ENCODE data around the gene TSGA10IP. TPM values are rescaled to one million over a fixed set of nuclear protein-coding genes. Genes with fewer than 3 reads are reported as not detected.
A peak's percentile ranks its signal among the peaks of the same experiment; 100 is the strongest.

TSGA10IP gene
- total RNA-seq, 4 donors from 2014 or later = not detected

DNA sequence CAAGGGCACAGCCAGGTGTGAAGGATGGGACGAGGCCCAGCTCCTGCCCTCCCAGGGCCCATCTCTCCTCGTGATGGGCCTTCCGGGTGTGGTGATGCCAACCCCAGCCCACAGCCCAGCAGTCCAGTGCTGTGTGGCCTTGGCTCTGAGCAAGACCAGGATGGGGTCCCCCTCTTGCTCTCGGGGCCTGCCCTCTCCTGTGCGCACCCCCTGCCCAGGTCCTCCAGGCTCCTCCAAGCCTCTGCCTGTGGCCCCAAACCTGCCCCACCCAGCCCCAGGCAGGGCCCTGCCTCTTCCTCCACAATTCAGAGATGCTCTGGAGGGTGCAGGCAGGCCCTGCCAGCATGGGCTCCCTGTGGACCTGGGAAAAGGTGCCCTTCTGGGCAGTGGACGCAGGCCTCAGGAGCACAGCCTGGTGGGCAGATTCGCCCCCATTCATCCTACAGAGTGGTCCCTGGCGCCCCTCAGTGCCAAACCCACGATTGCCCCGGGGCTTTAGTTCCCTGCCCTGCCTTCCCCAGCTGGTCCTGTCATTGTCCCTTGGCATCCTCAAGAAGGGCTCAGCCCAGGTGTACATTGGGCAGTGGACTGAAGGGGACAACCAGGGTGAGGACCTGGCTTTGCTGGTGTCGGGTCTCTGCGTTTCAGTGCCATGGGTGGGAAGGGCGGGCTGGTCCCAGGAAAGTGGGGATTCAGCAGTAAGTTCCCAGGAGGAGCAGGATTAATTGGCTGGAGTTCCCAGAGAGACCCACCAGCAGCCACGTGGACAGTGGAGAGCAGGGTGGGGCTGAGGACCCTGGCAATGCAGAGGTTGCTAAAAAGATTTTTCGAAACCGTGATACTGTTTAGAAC, 36.9 kb downstream of the TSGA10IP start:
- DNase-seq (ENCODE audit: low spot score in 2 of 2) = no peak
- WGBS, 2 donors = 68 to 72% methylated on average over 14 to 16 of the region's 16 CpGs
- no peak for TF ChIP-seq POLR2A (IDR thresholded peaks at IDR 0.05)
- TF ChIP-seq, protein P1, sequence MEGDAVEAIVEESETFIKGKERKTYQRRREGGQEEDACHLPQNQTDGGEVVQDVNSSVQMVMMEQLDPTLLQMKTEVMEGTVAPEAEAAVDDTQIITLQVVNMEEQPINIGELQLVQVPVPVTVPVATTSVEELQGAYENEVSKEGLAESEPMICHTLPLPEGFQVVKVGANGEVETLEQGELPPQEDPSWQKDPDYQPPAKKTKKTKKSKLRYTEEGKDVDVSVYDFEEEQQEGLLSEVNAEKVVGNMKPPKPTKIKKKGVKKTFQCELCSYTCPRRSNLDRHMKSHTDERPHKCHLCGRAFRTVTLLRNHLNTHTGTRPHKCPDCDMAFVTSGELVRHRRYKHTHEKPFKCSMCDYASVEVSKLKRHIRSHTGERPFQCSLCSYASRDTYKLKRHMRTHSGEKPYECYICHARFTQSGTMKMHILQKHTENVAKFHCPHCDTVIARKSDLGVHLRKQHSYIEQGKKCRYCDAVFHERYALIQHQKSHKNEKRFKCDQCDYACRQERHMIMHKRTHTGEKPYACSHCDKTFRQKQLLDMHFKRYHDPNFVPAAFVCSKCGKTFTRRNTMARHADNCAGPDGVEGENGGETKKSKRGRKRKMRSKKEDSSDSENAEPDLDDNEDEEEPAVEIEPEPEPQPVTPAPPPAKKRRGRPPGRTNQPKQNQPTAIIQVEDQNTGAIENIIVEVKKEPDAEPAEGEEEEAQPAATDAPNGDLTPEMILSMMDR (IDR thresholded peaks at IDR 0.05) = no peak
- no peak overlapping the region for H3K4me3 ChIP-seq (ENCODE audit: low read depth, poor library complexity, severe bottlenecking)
- intact Hi-C loops (cut with DNase I; ENCODE audit: low total_unique reads) = loop anchor here (10.0 kb wide), 1 partner anchor 277 kb away; no protein-coding TSS in a partner anchor

DNA sequence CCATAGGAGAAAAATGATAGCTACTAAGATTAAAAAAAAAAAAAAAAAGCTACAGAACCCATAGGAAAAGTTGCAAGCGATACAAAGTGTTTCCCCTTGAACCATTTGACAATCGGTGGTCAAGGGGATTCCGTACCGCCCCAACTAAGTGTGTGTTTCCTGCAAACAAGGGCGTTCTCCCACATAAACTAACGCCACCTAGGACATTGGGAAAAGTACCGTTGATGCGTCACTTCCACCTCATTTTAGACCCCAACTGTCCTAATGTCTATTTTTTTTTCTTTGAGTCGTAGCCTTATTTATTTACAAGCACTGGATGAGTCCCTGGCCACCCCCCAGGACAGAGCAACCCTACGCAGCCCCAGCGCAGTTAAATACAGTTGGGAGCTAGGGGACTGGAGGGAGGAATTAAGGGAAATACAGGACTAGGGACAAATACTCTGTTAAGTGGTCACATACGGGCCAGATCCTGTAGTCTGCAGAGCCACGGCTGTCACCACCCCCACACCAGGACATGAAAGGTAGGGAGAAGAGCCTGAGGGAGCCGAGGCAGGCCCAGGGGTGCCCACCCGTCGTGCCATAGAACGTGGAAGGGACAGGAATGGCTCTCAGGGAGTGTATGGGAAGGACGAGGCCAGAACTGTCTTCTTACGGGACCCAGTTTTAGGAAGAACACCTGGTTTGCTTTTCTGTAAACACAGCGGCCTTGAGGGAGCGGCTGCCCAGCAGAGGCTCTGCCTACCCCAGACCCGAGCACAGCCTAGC, 37.7 kb downstream of the TSGA10IP start:
- DNase-seq (ENCODE audit: low spot score in 2 of 2) = no peak
- H3K4me3 ChIP-seq (ENCODE audit: low read depth, poor library complexity, severe bottlenecking) = no peak overlapping the region
- WGBS, 2 donors = 73 to 77% methylated on average over 22 of the region's 22 CpGs
- intact Hi-C loops (cut with DNase I; ENCODE audit: low total_unique reads) = loop anchor here (10.0 kb wide), 1 partner anchor 278 kb away; no protein-coding TSS in a partner anchor
- TF ChIP-seq, protein P1 (IDR thresholded peaks at IDR 0.05) = no peak
- TF ChIP-seq POLR2A (IDR thresholded peaks at IDR 0.05) = no peak

DNA sequence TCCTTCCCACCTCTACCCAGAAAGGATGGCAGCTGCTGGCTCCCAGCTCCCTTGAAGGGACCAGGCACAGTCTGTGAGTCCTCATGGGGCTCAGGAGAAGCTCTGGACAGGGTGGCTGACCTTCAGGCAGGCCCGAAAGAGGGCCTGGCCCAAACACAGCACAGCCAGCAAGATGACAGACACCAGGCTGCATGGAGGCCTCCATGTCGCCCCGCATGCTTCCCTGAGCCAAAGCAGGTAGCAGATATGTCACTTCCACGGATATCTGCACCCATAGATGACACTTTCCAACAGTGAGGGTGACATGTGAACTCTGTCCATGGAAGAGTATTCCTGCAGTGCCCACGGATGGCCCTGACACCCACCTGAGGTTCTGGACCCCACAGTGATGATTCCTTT, 38.3 kb downstream of the TSGA10IP start:
- no peak for TF ChIP-seq POLR2A (IDR thresholded peaks at IDR 0.05)
- TF ChIP-seq, protein P1 (IDR thresholded peaks at IDR 0.05) = no peak
- DNase-seq (ENCODE audit: low spot score in 2 of 2) = no peak
- intact Hi-C loops (cut with DNase I; ENCODE audit: low total_unique reads) = loop anchor here (10.0 kb wide), 1 partner anchor 279 kb away; no protein-coding TSS in a partner anchor
- no peak overlapping the region for H3K4me3 ChIP-seq (ENCODE audit: low read depth, poor library complexity, severe bottlenecking)
- 80 to 87% methylated on average over 3 to 5 of the region's 5 CpGs for WGBS, 2 donors

DNA sequence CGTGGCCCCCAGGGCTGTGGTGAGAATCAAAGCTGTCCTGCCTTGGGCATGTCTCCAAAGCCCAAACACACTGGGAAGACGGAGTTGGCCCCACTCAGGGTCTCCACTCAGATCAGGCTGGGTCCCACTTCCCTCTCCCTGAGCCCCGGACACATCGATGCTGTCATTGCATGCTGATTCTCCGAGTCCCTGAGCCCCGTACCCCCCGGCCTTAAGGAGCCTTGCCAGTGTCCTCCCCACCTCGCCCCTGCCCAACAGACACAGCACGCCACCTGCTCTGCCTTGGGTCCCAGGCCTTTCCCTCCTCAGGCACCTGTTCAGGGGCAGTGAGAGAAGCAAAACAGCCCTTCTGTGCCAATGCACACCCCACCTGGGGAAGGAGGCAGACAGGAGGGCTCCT, 42.1 kb downstream of the TSGA10IP start:
- WGBS, 2 donors = 70 to 79% methylated on average over 9 of the region's 9 CpGs
- no peak overlapping the region for H3K4me3 ChIP-seq (ENCODE audit: low read depth, poor library complexity, severe bottlenecking)
- intact Hi-C loops (cut with DNase I; ENCODE audit: low total_unique reads) = loop anchor here (5.0 to 10.0 kb wide), 2 partner anchors 105 to 283 kb away; no protein-coding TSS in a partner anchor
- TF ChIP-seq POLR2A (IDR thresholded peaks at IDR 0.05) = no peak
- TF ChIP-seq, protein P1 (IDR thresholded peaks at IDR 0.05) = no peak
- no peak for DNase-seq (ENCODE audit: low spot score in 2 of 2)

DNA sequence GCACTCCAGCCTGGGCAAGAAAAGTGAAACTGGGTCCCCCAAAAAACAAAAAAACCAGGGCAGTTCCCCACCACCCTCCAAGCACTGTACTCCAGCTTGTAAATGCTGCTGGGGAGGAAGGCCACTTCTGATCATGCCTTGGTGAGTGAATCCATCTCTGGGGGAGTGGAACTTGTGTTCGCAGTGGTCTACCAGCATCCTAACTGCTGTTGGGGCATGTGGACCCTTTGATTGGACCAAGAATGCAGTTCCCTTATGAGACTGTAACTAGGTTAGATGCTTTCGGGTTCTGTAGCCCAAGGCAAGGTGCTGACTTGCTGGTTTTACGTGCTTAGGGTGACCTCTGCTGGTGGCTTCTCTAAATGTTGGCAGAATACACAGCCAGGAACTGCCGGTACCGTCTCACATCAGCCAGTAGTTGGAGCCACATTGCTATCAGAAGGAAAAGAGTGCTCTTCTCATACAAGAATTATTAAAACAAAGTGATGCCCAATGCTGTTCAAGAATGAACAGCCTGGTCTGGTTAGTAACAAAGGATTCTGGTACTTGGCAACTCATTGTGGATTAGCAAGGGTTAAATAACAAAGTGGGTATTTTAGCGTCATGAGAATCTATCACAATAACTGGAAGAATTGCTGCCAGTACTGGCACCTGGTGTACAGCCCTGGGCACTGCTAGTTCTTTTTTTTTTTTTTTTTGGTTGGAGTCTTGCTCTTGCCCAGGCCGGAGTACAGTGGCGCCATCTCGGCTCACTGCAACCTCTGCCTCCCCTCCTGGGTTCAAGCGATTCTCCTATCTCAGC, 43.7 kb downstream of the TSGA10IP start:
- intact Hi-C loops (cut with DNase I; ENCODE audit: low total_unique reads) = loop anchor here (5.0 to 10.0 kb wide), 2 partner anchors 107 to 284 kb away; no protein-coding TSS in a partner anchor
- WGBS, 2 donors = 20% methylated on average over 10 of the region's 10 CpGs
- DNase-seq (ENCODE audit: low spot score in 2 of 2) = peak; percentile 93 to 96
- H3K4me3 ChIP-seq (ENCODE audit: low read depth, poor library complexity, severe bottlenecking) = no peak overlapping the region
- TF ChIP-seq POLR2A (IDR thresholded peaks at IDR 0.05) = no peak
- TF ChIP-seq, protein P1 (IDR thresholded peaks at IDR 0.05) = peak in 1 of 3 donors; percentile 97
